HepG2 (cell line): ENCODE measurements around the gene CCDC102B. TPM values are rescaled to one million over a fixed set of nuclear protein-coding genes. Genes with fewer than 3 reads are reported as not detected.

Experiments used
- ATAC-seq: fragments of 200-7000 bp; cut with Tn5 transposase; 3 replicates; pipeline ENCODE4 v1.9.1; 2020; ENCODE audit warnings: mild to moderate bottlenecking, moderate library complexity
- BruUV-seq: library from RNA; stranded (reverse); fragments of 400-500 nt; replicated peaks from 2 replicates; lab custom pipeline; 2021; lab: Mats Ljungman, UMichigan
- CTCF ChIA-PET: fragments of 300-600 bp; formaldehyde crosslinking; extraction: SDS; loops from one replicate; lab custom pipeline; 2021; ENCODE audit warnings: low total read pairs, inconsistent platforms, low intra/inter-chr PET ratio; lab: Yijun Ruan, JAX
- POLR2A ChIA-PET: fragments of 350-600 bp; sonication (Branson Sonifier 250); formaldehyde crosslinking; loops from one replicate; lab custom pipeline; 2020; ENCODE audit warnings: antibody characterized with exemption, inconsistent platforms; lab: Yijun Ruan, JAX
- DNase-seq: peaks from one replicate; pipeline ENCODE4 v3.0.0-alpha.2; 2015; ENCODE audit warnings: low spot score
- FAIRE-seq: peaks from 3 replicates; lab custom pipeline; 2011; peaks lifted over from hg19 to GRCh38; lab: Jason Lieb, UNC
- H2AFZ ChIP-seq: one replicate; pipeline ENCODE4 v1.6.1; 2011; ENCODE audit warnings: low read length, inconsistent platforms
- H3K27ac ChIP-seq: fragments of 300-600 bp; 3 replicates; pipeline ENCODE4 v1.8.0; 2011; ENCODE audit warnings: mixed run types, mild to moderate bottlenecking, mixed read lengths, low read length, inconsistent platforms; ENCODE audit not compliant: insufficient read depth; ENCODE audit errors: extremely low read length
- H3K27me3 ChIP-seq, 2 experiments: fragments of 200-600 bp in 1 of 2; 2 replicates in 1 of 2; 3 replicates in 1 of 2; pipeline versions ENCODE4 v1.6.0 to v1.8.0; 2011; ENCODE audit warnings: low read length in 2 of 2, mild to moderate bottlenecking in 2 of 2, moderate library complexity in 2 of 2, inconsistent platforms in 1 of 2; ENCODE audit not compliant: insufficient read depth in 2 of 2, control insufficient read depth in 1 of 2
- H3K36me3 ChIP-seq, 2 experiments: fragments of 200-600 bp in 1 of 2; replicated peaks in 1 of 2; 2 replicates in 1 of 2; 3 replicates in 1 of 2; pipeline versions ENCODE4 v1.5.1 to v1.8.0; 2011; ENCODE audit warnings: low read length in 2 of 2, inconsistent platforms in 1 of 2; ENCODE audit not compliant: insufficient read depth in 2 of 2, control insufficient read depth in 1 of 2
- H3K4me1 ChIP-seq: 2 replicates; pipeline ENCODE4 v1.5.1; 2012; ENCODE audit warnings: low read length, inconsistent platforms; ENCODE audit not compliant: insufficient read depth
- H3K4me2 ChIP-seq: 2 replicates; pipeline ENCODE4 v1.6.0; 2011; ENCODE audit warnings: low read depth, low read length, inconsistent platforms
- H3K4me3 ChIP-seq, 3 experiments: fragments of 200-600 bp in 1 of 3; sonication (generic), shearing (Covaris generic) in 1 of 3; replicated peaks in 1 of 3; 2 replicates each; pipeline ENCODE4 v1.5.1; 2011 to 2016; ENCODE audit warnings: low read length in 3 of 3, inconsistent platforms in 2 of 3, low read depth in 2 of 3, mild to moderate bottlenecking in 2 of 3, control low read depth in 1 of 3, mixed read lengths in 1 of 3; ENCODE audit not compliant: insufficient read depth in 1 of 3
- H3K79me2 ChIP-seq: one replicate; pipeline ENCODE4 v1.6.1; 2011; ENCODE audit warnings: low read length, inconsistent platforms; ENCODE audit not compliant: insufficient read depth
- H3K9ac ChIP-seq: 2 replicates; pipeline ENCODE4 v1.6.0; 2011; ENCODE audit warnings: mild to moderate bottlenecking, low read depth, low read length, inconsistent platforms; ENCODE audit not compliant: insufficient read depth
- H3K9me3 ChIP-seq: 2 replicates; pipeline ENCODE4 v1.5.1; 2012; ENCODE audit warnings: mild to moderate bottlenecking, low read length
- H4K20me1 ChIP-seq: 2 replicates; pipeline ENCODE4 v1.6.0; 2011; ENCODE audit warnings: inconsistent platforms, mild to moderate bottlenecking, low read length, moderate library complexity; ENCODE audit not compliant: insufficient read depth
- CBX1 ChIP-seq: IDR thresholded peaks from one replicate; pipeline ENCODE4 v1.6.1; 2016; ENCODE audit warnings: antibody characterized with exemption, low read depth
- GFI1 ChIP-seq: sonication (generic); formaldehyde crosslinking; IDR thresholded peaks from 2 replicates; pipeline ENCODE4 v1.5.0; 2020; ENCODE audit warnings: missing genetic modification reagents, mild to moderate bottlenecking, borderline replicate concordance
- KAT8 ChIP-seq: IDR thresholded peaks from 2 replicates; pipeline ENCODE4 v1.6.1; 2016; ENCODE audit warnings: missing genetic modification reagents, missing compliant biosample characterization
- KLF12 ChIP-seq: sonication (generic); formaldehyde crosslinking; IDR thresholded peaks from 2 replicates; pipeline ENCODE4 v1.4.0; 2020; ENCODE audit warnings: missing genetic modification reagents, borderline replicate concordance
- MBD4 ChIP-seq: IDR thresholded peaks from 2 replicates; pipeline ENCODE4 v1.6.1; 2012; ENCODE audit warnings: low read length, inconsistent platforms, borderline replicate concordance
- PTBP1 ChIP-seq: fragments of 200-400 bp; formaldehyde crosslinking; IDR thresholded peaks from 2 replicates; pipeline ENCODE4 v1.6.1; 2018; ENCODE audit warnings: low read length, low read depth; ENCODE audit not compliant: poor library complexity, severe bottlenecking
- SIN3B ChIP-seq: fragments of 150-350 bp; IDR thresholded peaks from 2 replicates; pipeline ENCODE4 v1.6.1; 2014; ENCODE audit warnings: low read length
- SPEN ChIP-seq: sonication (generic); formaldehyde crosslinking; IDR thresholded peaks from 2 replicates; pipeline ENCODE4 v1.5.1; 2020; ENCODE audit warnings: low read depth, mild to moderate bottlenecking, missing genetic modification reagents
- ZNF101 ChIP-seq: sonication (generic); formaldehyde crosslinking; IDR thresholded peaks from 2 replicates; pipeline ENCODE4 v1.4.0; 2020; ENCODE audit warnings: mild to moderate bottlenecking, low read depth, missing genetic modification reagents, borderline replicate concordance
- ZNF33A ChIP-seq: sonication (generic); formaldehyde crosslinking; IDR thresholded peaks from 2 replicates; pipeline ENCODE4 v1.5.1; 2020; ENCODE audit warnings: missing genetic modification reagents, mild to moderate bottlenecking, moderate library complexity, borderline replicate concordance
- ZNF552 ChIP-seq: sonication (generic); formaldehyde crosslinking; IDR thresholded peaks from 2 replicates; pipeline ENCODE4 v1.9.0; 2022; ENCODE audit warnings: missing genetic modification reagents, mild to moderate bottlenecking, borderline replicate concordance
- ZNF563 ChIP-seq: sonication (generic); formaldehyde crosslinking; IDR thresholded peaks from 2 replicates; pipeline ENCODE4 v1.8.0; 2022; ENCODE audit warnings: mild to moderate bottlenecking, moderate library complexity, missing genetic modification reagents
- ZNF800 ChIP-seq: sonication (generic); formaldehyde crosslinking; IDR thresholded peaks from 2 replicates; pipeline ENCODE4 v1.4.0; 2020; ENCODE audit warnings: missing genetic modification reagents
- WGBS: methylation state at CpG from one replicate; pipeline ENCODE4 v1.1.6; 2017; ENCODE audit warnings: low lambda C conversion rate; 5-methylcytosine and 5-hydroxymethylcytosine counted together
- in situ Hi-C: cut with HindIII; loops from 2 replicates; pipeline ENCODE4 v1.10.0; 2017; ENCODE audit warnings: low pct_unique_long_range_greater_than_20kb; ENCODE audit not compliant: extremely low pct_ligation_motif_present
- intact Hi-C: fragments of 100-400 bp; cut with micrococcal nuclease; formaldehyde crosslinking; loops from one replicate; pipeline ENCODE4 v1.10.0; 2022; ENCODE audit not compliant: unreplicated experiment
- polyA plus RNA-seq, 8 experiments: library from polyadenylated mRNA; depleted of rRNA in 3 of 8; stranded (reverse) in 7 of 8; unstranded in 1 of 8; fragments of >200 nt; fragmentation: Illumina TruSeq in 4 of 8; extraction: Trizol in 4 of 8; gene quantifications; 2 replicates each; pipeline versions ENCODE4 v1.2.1 to v1.2.3, GENCODE V29; 2011 to 2016; ENCODE audit warnings: low read depth in 4 of 8, missing spikeins in 1 of 8, mixed read lengths in 1 of 8; ENCODE audit not compliant: insufficient read depth in 1 of 8
- total RNA-seq, 5 experiments: library from RNA; depleted of rRNA; stranded (reverse); fragments of >200 nt; fragmentation: Illumina TruSeq; extraction: Trizol; gene quantifications; 2 replicates each; pipeline ENCODE4 v1.2.3, GENCODE V29; 2016; ENCODE audit warnings: low read depth in 1 of 5

Gene CCDC102B
- total and polyA plus RNA-seq, 2 of the 13 experiments (the other 11 are each of a cell fraction or from before 2014, with no cell fraction given): 2.3 to 3.7 TPM

- TF ChIP-seq KAT8 (CRISPR knock-in tag) (no peak), KLF12 (CRISPR knock-in tag) (no peak), SPEN (no peak), CBX1 (no peak)
Observed at GRCh38 chr18:68780802-68781635, 16.9 kb upstream of the CCDC102B start (continued).

- Histone ChIP-seq H3K9ac (no peak overlapping the region), H3K9me3 (no peaks in the 10 kb centered on the region), H3K27ac (no peak overlapping the region), H4K20me1 (no peaks in the 10 kb centered on the region), H2AFZ (no peak overlapping the region), H3K4me1 (no peaks in the 10 kb centered on the region), H3K27me3 (no peaks in the 10 kb centered on the region), H3K4me3 (no peak overlapping the region), H3K79me2 (no peaks in the 10 kb centered on the region), H3K36me3 (no peaks in the 10 kb centered on the region), H3K4me2 (no peak overlapping the region)
- intact Hi-C loops (no loop called here), in situ Hi-C loops (no loop called here)
- DNase-seq (no peak), FAIRE-seq (no peak), ATAC-seq (no peak)
- TF ChIP-seq PTBP1: no peak
- ChIA-PET CTCF (no interaction called here), POLR2A (no interaction called here)
- no TSS peak for BruUV-seq
- 13% methylated on average over 1 of the region's 1 CpG for WGBS
Observed at GRCh38 chr18:68783506-68783905, 14.4 kb upstream of the CCDC102B start.

GRCh38 chr18:68784071-68784470 lies 13.8 kb upstream of the CCDC102B start:
- no TSS peak for BruUV-seq
- no peak overlapping the region for H3K27ac ChIP-seq
- no peak for DNase-seq
- ChIA-PET CTCF (no interaction called here), POLR2A (no interaction called here)
- no peaks in the 10 kb centered on the region for H3K9me3 ChIP-seq
- ATAC-seq: no peak
- H3K4me1 ChIP-seq: no peaks in the 10 kb centered on the region
- H2AFZ ChIP-seq: no peak overlapping the region
- H3K9ac ChIP-seq: no peak overlapping the region
- no peak overlapping the region for H3K4me2 ChIP-seq
- WGBS: 22% methylated on average over 3 of the region's 3 CpGs
- H3K36me3 ChIP-seq: no peaks in the 10 kb centered on the region
- H3K27me3 ChIP-seq: no peaks in the 10 kb centered on the region
- H4K20me1 ChIP-seq: no peaks in the 10 kb centered on the region
- intact Hi-C loops (no loop called here), in situ Hi-C loops (no loop called here)
- H3K79me2 ChIP-seq: no peaks in the 10 kb centered on the region
- no peak overlapping the region for H3K4me3 ChIP-seq
- no peak for FAIRE-seq
- no peak for TF ChIP-seq ZNF563 (CRISPR knock-in tag)
- no peak for TF ChIP-seq MBD4
- no peak for TF ChIP-seq ZNF552 (CRISPR knock-in tag)
- TF ChIP-seq ZNF800 (CRISPR knock-in tag): no peak
- no peak for TF ChIP-seq PTBP1
- TF ChIP-seq GFI1: no peak
- TF ChIP-seq ZNF33A: no peak
- TF ChIP-seq ZNF101 (CRISPR knock-in tag): no peak
- no peak for TF ChIP-seq SIN3B
